HG03469 (cell line): ENCODE data around the gene ABHD12.
"Not testable (repeated sequence)": the region's sequence is repeated elsewhere in the genome, so short reads cannot be mapped to it uniquely, and the experiment has no call there.

Experiments
- ATAC-seq: cut with Tn5 transposase; IDR thresholded peaks from one replicate; pipeline ENCODE4 v1.9.1; 2021; ENCODE audit warnings: mild to moderate bottlenecking, moderate library complexity, moderate number of reproducible peaks; ENCODE audit not compliant: unreplicated experiment

ABHD12 gene

DNA sequence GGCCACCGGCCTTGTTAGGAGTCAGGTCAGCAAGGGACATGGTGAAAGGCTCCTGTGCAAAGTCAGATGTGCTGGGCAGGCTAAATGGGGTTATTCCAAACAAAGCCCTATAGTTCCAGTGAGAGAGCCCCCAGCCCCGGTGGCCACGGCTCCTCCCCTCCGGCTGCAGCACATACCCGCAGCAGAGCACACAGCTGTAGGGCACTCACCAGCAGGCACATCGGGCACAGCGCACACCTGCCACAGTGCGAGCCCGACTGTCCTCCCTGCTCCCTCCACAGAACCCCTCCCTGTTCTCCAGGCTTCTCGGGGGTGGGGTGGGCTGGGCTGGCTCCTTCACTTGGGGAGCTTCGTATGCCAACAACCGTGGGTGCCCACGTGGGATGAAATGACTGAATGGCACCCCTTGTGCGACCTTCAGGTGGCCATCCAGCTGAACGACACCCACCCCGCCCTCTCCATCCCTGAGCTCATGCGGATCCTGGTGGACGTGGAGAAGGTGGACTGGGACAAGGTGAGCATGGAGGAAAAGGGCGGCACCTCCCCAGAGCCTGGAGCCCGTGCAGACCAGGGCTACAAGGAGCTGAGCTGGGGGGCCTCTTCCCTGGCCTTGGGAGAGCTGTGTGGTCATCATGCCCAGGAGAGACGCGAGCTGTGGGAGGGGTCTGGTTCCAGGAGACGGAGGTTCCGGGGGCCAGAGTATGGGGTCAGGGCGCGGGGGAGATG, 111.8 kb downstream of the ABHD12 start:
- no peak for ATAC-seq

DNA sequence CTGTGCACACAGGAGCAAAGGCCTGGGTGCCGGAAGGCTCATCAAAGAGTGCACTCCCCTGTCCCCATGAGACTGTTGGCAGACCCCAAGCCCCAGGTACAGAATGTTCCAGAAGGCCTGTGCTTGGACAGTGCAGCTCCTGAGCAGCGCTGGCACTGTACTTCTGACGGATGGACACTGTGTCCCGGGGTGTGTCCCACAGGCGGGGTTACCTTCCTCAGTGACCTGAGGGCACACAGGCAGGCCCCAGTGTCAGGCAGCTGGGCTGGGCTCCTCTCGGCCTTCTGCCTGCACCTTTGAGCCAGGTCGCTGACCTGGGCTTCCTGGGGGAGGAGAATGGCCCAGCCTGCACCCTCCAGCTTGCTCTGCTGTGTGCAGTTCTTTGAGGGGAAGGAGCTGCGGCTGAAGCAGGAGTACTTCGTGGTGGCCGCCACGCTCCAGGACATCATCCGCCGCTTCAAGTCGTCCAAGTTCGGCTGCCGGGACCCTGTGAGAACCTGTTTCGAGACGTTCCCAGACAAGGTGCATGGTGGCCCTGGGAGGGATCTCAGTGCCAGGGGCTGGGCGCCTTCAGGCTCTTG, 112.6 kb downstream of the ABHD12 start:
- ATAC-seq: no peak

DNA sequence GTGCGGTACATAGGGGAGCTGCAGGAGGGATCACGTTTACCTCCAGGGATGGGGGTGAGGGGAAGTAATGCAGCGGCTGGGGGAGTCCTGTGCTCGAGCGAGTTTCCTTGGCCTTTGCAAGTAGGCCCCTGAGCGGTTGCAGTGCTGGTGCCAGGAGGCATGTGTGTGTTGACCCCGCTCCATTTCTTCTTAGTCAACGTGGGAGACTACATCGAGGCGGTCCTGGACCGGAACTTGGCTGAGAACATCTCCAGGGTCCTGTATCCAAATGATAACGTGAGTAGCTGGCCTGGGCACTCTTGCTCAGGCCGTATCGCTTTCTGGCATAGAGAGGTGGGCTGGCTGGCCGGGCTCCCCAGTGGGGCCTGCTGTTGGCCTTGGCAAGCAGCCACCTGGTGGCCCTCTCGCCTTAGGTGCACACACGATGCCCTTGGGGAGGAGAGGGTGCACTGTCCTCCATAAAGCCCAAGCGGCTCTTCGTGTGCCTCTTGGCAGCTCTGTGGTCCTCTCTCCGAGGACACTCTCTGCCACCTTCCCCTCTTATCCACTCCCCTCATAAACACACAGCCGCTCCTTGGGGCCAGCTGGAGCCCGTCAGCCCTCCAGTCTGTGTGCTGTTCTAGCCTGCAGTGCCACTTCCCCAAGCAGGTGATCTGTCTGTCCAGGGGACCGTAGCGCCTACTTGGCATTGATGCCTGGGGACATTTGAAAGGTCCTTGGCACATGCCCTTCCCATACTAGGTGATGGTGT, 113.4 kb downstream of the ABHD12 start:
- no peak for ATAC-seq

DNA sequence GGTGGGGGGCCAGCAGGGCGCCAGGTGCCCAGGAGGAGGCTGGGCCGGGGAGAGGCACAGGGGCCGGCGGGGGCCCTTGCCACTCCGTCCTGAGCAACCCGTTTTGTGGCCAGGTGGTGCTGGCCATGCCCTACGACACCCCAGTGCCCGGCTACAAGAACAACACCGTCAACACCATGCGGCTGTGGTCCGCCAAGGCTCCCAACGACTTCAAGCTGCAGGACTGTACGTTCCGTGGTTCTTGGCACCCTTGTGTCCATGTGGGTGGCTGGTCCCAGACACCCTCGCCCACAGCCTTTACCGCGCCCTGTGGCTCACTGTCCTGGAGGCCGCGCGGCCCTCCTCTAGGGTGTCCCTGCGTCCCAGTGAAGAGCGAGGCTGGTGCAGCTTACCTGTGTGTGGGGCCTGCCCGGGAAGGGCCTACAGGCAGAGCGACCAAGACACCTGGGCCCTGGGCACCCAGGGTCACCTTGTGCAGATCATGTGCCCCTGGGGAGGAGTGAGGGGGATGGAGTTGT, 114.0 kb downstream of the ABHD12 start:
- ATAC-seq: no peak

DNA sequence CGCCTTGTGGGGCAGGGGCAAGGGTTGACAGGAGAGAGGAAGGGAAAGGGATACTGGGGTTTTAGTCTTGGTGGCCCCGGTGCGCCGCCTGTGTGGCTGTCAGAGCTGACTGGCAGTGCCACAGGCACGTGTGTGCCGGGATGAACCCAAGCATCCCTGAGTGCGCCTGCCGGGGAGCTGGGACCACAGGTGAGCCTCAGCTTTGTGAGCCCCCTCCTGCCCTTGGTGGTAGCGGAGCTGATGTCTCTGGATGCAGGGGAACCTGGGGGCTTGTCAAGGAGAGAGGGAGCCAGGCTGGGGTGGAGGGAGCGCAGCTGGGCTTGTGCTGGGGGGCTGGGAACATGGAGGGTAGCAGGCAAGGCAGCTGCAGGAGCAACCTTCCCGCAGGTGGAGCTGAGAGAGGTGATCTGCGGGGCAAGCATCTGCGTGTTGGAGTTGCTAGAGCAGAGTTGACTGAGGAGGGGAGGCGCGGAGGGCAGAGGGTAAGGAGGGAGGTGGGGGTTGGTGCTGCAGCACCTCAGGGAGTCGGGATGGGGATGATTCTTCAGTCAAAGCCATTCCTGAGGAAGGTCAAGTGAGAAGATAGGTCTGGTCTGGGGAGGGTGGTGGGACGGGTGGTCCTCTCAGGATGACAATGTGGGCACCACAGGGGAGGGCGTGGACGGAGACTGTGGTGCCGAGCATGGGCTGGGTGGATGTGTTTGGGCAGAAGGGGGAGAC, 114.7 kb downstream of the ABHD12 start:
- no peak for ATAC-seq

DNA sequence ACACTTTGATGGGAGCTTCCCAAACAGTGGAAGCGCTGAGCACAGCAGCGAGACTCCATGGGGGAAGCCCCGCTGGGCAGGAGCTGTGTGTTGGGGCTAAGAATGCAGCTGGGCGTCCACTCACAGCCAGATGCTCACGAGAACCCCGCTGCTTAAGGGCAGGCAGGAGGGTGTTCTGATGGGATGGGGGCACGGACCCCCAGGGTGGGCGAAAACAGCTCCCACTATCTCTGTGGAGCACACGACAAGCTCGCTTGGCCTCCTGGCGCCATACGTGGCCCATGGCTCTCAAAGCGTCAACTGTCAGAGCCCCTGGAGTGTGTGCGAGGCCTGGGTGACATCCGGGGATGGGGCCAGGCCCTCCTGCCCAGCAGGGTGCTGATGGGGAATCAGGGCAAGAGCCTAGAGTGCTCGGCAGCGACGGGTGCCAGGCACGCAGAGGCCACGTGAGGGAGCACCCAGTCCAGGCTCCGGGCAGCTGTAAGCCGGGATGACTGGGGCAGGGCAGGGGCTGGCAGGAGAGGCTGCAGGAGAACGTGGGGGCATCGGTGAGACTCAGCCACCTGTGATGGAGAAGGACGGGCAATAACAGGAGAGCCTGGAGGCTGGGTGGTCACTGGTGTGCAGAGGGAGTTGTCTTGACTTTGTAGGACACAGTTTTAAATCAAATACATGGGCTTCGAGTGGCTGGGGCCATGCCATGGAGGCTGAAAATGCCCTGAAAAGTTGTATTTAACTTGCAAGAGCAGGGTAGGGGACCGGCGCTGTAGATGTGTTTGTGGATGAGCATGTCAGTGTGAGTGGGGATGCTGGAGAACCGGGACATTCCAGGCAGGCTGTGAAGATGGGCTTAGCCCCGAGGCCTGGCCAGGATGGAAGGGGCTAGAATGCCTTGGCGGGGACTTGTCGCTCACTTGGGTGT, 115.5 kb downstream of the ABHD12 start:
- ATAC-seq: no peak

DNA sequence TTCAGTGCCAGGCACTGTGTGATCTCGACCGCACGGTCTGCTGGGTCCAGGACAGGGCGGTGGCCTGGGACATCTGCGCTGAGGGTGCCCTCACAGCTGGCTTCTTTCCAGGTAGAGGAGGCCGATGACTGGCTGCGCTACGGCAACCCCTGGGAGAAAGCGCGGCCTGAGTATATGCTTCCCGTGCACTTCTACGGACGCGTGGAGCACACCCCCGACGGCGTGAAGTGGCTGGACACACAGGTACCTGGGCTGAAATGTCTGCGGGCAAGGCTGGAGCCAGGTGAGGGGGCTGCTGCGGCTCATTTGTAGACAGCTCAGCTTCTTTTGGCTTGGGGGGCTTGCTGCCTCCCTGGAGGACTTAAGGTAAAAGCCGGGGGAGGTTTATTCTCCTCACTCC, 116.2 kb downstream of the ABHD12 start:
- no peak for ATAC-seq

DNA sequence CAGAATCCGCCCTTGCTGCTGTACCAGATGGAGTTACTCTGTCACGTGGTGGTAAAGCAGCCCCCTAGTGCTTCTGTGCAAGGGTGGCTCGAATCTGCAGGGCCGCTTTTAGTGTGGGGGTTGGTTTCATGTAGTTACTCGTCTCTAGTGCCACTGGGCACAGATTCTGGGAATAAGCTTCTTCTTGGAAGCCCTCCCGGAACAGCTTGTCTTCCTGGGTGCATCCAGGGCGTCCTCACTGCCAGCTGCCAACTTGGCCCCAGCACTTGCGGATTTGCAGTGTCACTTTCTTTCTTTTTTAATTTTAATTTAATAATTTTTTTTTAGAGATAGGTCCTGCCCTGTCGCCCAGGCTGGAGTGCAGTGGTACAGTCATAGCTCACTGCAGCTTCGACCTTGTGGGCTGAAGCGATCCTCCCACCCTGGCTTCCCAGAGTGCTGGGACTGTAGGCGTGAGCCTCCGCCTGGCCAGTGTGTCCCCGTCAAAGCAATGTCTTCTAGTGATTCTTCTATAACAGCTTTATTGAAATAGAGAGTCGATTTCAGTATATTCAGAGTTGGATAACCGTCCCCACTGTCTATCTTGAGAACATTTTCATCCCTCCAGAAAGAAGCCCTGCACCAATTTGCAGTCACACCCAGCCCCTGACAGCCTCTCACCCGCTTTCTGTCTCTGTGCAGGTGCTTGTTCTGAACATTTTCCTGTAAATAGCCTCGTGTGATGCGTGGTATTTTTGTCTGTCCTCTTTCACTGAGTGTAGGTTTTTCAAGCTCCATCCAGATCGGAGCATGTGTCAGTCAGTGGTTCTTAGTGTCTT, 116.9 kb downstream of the ABHD12 start:
- no peak for ATAC-seq

DNA sequence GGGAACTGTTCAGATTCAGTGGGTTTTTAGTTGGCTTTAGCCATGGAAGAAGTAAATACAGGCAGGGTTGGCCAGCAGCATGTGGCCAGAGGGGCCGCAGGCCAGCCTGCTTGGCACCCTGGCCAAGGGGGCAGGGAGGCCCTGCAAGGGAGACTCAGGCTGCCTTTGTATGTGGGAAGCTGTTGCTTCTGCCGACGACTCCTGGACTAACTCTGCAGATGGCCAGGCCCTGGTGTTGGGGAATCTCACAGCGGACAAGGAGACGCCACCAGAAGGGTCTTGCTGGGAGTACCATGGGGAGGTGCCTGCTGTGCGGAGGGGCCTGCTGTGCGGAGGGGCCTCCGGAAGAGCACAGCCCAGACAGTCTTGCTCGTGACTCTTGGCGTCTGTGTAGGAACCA, 117.6 kb downstream of the ABHD12 start:
- no peak for ATAC-seq

DNA sequence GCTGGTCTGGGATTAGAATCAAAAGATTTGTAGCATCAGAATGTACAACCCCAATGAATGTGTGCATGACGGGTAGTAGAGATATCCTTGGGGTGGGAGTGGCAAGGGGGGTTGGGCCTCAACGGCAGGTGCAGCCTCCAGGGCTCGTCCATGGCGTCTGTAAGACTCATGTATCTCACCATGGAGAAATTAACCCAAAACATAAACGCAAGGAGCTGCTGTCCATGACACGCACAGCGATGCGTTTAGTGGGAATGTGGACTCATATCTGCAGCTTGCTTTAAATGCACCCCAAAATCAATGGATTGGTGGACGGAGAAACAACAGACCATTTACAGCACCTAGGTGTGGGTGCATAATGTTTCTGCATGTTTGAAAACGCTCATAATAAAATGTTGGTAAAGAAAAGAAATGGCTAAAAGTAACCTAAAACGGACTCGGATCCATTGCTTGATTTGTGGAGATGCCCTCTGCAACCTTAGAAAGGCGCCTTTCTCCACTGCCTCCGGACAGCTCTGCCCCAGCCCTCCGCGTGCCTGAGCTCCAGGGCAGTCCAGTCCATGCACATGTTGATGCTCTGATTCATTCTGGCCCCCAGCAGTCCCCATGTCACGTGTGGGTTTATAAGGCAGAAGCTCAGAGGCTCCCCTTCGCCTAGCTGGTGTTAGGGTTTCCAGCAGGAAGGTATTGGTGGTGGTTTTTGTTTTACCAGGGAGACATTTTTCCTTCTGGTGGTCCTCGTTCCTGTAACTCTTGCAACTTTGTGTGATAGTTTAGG, 118.2 kb downstream of the ABHD12 start:
- ATAC-seq: no peak

DNA sequence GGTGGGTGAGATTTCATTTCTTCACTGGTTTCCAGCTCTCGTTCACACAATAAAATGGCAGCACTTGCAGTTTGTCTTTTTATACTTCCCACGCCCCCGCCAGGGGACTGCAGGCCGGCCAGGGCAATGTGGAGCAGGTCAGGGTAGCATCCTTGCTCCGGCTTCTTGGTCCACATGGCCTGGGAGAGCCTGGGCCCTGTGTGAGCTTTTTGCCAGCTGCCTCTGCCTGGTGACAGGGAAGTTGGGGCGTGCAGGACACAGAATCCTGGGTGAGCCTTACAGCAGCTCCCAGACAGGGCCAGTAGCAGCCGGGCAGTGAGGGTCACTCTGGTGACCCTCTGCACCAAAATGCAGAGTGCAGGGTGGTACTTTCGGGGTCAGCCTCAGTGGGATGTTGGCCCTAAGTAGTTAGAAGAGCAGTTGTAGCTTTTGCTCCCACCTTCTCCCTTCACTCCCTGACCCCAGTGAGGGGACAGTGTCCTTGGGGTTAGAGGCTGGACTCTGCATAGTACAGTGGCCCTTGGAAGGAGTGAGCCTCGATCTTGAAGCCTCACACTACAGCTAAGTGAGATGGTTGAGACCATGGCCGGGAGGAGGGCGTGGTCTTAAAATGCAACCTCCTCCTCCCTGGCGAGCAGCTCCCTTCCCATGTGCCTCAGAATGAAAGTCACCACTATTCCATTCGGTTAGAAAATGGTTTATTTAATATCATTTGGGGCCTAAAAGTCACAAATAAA, 119.0 kb downstream of the ABHD12 start:
- no peak for ATAC-seq

DNA sequence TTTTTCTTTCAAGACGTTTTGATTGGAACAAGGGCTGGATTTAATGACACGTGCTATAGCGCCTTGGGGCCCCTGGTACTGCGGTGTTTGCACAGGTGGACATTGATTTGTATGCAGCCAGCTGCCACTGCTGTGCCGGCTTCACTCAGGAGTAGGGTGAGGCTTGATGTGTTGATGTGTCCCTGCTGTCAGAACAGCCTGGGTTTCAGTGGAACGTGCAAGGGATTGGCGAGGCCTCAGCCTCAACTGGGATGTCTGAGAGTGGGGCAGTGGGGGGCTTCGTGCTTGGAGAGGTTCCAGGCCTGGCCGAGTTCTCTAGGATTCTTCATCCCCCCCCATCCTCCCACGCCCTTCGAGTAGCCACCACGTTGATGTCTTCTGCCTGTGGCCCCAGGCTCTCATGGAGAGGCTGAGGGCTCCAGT, 119.8 kb downstream of the ABHD12 start:
- ATAC-seq: no peak

DNA sequence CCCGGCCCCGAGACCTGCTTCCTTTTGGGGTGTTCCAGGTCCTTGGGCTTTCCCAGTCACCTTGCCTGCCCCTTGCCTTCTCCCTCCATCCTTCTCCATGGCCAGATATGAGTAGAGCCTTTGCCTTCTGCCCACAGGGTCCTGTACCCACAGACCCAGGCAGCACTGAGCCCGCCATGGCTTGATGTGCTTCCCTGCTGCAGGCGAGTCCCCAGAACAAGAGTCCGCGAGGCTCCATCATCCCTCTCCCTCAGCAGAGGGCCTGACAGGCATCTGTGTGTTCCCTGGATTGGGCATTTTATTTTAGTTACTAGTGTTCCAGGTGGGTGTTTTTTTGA, 120.8 kb downstream of the ABHD12 start:
- ATAC-seq: no peak

DNA sequence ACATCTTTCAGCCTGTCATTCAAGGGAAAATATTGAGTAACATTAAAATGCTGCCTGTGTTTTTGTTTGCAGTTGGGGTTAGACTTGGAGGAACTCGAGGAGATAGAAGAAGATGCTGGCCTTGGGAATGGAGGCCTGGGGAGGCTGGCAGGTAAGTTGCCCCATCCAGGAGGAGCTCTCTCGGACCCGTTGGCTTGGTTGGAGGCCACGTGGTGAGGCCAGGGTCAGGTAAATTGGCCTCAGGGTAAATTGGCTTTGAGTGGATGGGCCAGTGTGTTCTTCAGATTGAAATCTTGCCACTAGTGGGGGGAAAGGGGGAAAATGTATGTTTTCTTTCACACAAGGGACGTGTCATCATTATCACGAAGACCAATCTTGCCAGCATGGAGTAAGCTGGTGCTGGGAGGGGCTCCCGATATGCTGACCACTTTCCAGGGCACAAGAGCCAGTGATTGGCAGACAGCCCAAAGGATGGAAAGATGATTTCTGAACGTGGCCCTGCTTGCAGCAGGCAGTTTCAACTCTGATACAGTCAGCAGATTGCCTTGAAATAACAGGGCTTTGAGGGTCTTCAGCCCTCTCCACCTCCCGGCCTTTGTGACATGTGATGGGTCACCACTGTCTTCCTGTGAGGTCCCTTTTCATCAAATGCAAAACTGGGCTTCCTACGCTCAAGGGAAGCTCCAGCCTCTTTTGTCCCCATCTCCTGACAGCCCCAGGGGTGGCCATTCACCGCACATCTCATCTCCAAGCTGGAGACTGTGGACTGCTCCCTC, 121.4 kb downstream of the ABHD12 start:
- ATAC-seq: no peak

DNA sequence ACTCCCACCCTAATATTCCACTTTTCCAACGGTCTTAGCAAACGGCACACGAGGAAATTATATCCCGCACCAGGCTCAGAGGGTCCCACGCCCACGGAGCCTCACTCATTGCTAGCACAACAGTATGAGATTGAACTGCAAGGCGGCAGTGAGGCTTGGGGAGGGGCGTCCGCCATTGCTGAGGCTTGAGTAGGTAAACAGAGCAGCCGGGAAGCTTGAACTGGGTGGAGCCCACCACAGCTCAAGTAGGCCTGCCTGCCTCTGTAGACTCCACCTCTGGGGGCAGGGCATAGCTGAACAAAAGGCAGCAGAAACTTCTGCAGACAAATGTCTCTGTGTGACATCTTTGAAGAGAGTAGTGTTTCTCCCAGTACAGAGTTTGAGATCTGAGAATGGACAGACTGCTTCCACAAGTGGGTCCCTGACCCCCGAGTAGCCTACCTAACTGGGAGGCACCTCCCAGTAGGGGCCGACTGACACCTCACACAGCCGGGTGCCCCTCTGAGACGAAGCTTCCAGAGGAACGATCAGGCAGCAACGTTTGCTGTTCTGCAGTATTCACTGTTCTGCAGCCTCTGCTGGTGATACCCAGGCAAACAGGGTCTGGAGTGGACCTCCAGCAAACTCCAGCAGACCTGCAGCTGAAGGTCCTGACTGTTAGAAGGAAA, 129.7 kb downstream of the ABHD12 start:
- not testable (repeated sequence) for ATAC-seq

DNA sequence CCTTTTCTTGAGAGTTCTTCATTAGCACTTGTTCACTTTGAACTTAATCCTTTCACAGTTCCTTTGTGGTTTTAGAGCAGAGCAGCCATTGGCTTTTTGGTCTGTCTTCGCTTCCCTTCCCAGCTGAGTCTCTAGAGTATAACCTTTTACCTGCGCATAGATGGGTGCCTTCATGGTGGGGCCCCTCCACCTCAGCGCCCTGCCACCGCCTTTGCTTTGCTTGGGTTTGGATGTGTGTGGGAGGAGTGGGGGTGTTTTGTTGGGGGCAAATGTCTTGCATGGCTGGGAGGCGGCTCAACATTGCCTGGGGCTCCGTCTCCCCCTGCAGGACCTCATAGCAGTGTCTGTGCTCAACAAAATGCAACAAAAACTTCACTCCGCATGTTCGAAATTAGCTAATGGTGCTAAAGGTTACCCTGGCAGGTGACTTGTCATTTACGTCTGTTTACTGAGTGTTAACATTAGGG, 130.8 kb downstream of the ABHD12 start:
- ATAC-seq: no peak

DNA sequence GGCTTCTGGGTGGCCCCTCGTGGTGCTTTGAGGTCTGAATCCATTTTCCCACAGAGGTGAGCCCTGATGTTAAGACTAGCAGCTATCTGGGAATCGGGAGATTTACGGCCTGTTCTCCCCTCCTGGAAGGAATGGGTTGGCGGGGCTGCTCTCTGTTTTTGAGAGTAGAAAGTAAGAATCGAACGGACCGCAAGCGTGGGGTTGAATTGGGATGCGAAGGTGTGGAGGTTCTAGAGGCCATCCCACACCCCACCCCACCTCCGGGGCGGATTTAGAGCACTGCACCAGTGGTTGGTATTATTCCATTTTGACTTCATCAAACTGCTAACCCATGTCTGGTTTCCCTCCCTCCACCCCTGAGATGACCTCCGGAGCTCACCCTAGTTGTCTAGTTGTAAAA, 131.3 kb downstream of the ABHD12 start:
- ATAC-seq: no peak
